Neural cell (in vitro differentiated cells): ENCODE measurements around the gene ZNF331.

ENCODE experiments used
- CTCF ChIP-seq: fragments of 450-650 bp; IDR thresholded peaks from 2 replicates; pipeline ENCODE4 v1.5.1; 2014; ENCODE audit warnings: antibody characterized with exemption, mild to moderate bottlenecking, moderate library complexity; ENCODE audit not compliant: poor library complexity, severe bottlenecking
- EP300 ChIP-seq: fragments of 450-650 bp; conservative IDR thresholded peaks from 2 replicates; pipeline ENCODE4 v1.6.1; 2014; ENCODE audit warnings: antibody characterized with exemption, mild to moderate bottlenecking, moderate library complexity; ENCODE audit not compliant: poor library complexity, severe bottlenecking
- EZH2 ChIP-seq: fragments of 200-600, 300-800 bp; shearing (Covaris generic), sonication (generic); IDR thresholded peaks from 2 replicates; pipeline ENCODE4 v1.6.1; 2014; ENCODE audit warnings: antibody characterized with exemption, low read length, borderline replicate concordance, mild to moderate bottlenecking; ENCODE audit not compliant: insufficient read depth, poor library complexity, severe bottlenecking
- MXI1 ChIP-seq: fragments of 450-650 bp; conservative IDR thresholded peaks from 2 replicates; pipeline ENCODE4 v1.6.1; 2014; ENCODE audit warnings: antibody characterized with exemption, mild to moderate bottlenecking; ENCODE audit not compliant: poor library complexity, severe bottlenecking
- POLR2AphosphoS5 ChIP-seq: IDR thresholded peaks from 2 replicates; pipeline ENCODE4 v1.6.1; 2012
- RAD21 ChIP-seq: fragments of 450-650 bp; conservative IDR thresholded peaks from 2 replicates; pipeline ENCODE4 v1.6.1; 2014; ENCODE audit warnings: antibody characterized with exemption, mild to moderate bottlenecking, moderate library complexity
- REST ChIP-seq: IDR thresholded peaks from 2 replicates; pipeline ENCODE4 v1.6.1; 2012; ENCODE audit warnings: borderline replicate concordance
- SMC3 ChIP-seq: fragments of 450-650 bp; conservative IDR thresholded peaks from 2 replicates; pipeline ENCODE4 v1.6.1; 2014; ENCODE audit warnings: antibody characterized with exemption, mild to moderate bottlenecking, moderate library complexity; ENCODE audit not compliant: poor library complexity
- TAF1 ChIP-seq: IDR thresholded peaks from 2 replicates; pipeline ENCODE4 v1.6.1; 2012; ENCODE audit warnings: low read depth

GRCh38 chr19:53595510-53595867 lies 57.5 kb downstream of the ZNF331 start:
- TF ChIP-seq CTCF, result no peak
- TF ChIP-seq EZH2, result no peak
- TF ChIP-seq REST, result no peak
- no peak for TF ChIP-seq POLR2AphosphoS5
- no peak for TF ChIP-seq EP300
- no peak for TF ChIP-seq MXI1
- TF ChIP-seq TAF1, result no peak
- TF ChIP-seq RAD21, result no peak
- TF ChIP-seq SMC3, result no peak
